Endothelial cell (in vitro differentiated cells): ENCODE data around the gene PSMC3IP. TPM values are rescaled to one million over a fixed set of nuclear protein-coding genes. Genes with fewer than 3 reads are reported as not detected.
A peak's percentile ranks its signal among the peaks of the same experiment; 100 is the strongest.

Source experiments
- DNase-seq: peaks from one replicate; pipeline ENCODE4 v3.0.0; 2021; ENCODE audit warnings: low spot score
- H3K27ac Mint-ChIP-seq: one replicate; pipeline ENCODE4 v1.8.0; 2021; ENCODE audit warnings: mixed read lengths, inconsistent platforms; ENCODE audit not compliant: unreplicated experiment
- H3K27me3 Mint-ChIP-seq: one replicate; pipeline ENCODE4 v1.8.0; 2021; ENCODE audit warnings: mild to moderate bottlenecking, moderate library complexity, mixed read lengths, inconsistent platforms; ENCODE audit not compliant: unreplicated experiment
- H3K36me3 Mint-ChIP-seq: one replicate; pipeline ENCODE4 v1.8.0; 2021; ENCODE audit warnings: mild to moderate bottlenecking, low read depth, mixed read lengths, inconsistent platforms; ENCODE audit not compliant: unreplicated experiment
- H3K4me1 Mint-ChIP-seq: one replicate; pipeline ENCODE4 v1.8.0; 2021; ENCODE audit warnings: mild to moderate bottlenecking, mixed read lengths, inconsistent platforms; ENCODE audit not compliant: unreplicated experiment
- H3K4me3 Mint-ChIP-seq: one replicate; pipeline ENCODE4 v1.8.0; 2021; ENCODE audit warnings: mild to moderate bottlenecking, mixed read lengths, inconsistent platforms; ENCODE audit not compliant: unreplicated experiment
- H3K9me3 Mint-ChIP-seq: one replicate; pipeline ENCODE4 v1.8.0; 2021; ENCODE audit warnings: mixed read lengths, inconsistent platforms; ENCODE audit not compliant: unreplicated experiment
- total RNA-seq: library from RNA; stranded (reverse); fragmentation: NEBNext Ultra II Directional; extraction: Animal tissue kit (Norgen Biotek cat#: 25700); gene quantifications from one replicate; pipeline ENCODE4 v1.2.1, GENCODE V29; 2021; ENCODE audit not compliant: unreplicated experiment
- TF ChIP-seq, protein P1 (sequence below): fragments of 200-600 bp; sonication (generic); IDR thresholded peaks from one replicate; pipeline ENCODE4 v1.5.0; 2021; ENCODE audit warnings: antibody characterized with exemption; ENCODE audit not compliant: unreplicated experiment

The PSMC3IP gene
- total RNA-seq, 1 donor from 2014 or later, result 8.0 TPM

DNA sequence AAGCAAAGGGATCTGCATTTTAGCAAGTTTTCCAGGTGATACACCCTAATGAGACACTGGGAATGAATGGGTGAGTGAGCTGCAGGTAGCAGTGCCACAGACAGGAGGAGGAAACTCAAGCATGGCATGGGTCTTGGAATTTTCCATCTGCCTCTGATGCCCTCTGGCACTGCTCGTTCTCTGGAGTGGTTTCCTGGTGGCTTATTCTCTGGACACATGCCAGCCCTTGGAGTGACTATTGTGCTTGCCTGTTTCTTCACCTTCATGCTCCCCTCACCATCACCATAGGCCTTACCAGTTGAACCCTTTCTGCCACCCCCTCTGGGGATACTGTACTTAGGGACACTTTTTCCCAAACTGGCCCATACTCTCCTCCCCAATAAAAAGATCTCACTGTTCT is 14.0 kb downstream of the PSMC3IP start:
- peaks cover 13% of the 10 kb centered on the region for H3K27me3 Mint-ChIP-seq
- H3K36me3 Mint-ChIP-seq, result peaks cover 5% of the 10 kb centered on the region
- H3K9me3 Mint-ChIP-seq, result no peaks in the 10 kb centered on the region
- H3K4me1 Mint-ChIP-seq, result peaks cover 32% of the 10 kb centered on the region
- DNase-seq, result no peak
- peak overlapping the region; percentile 95 for H3K4me3 Mint-ChIP-seq
- TF ChIP-seq, protein P1, sequence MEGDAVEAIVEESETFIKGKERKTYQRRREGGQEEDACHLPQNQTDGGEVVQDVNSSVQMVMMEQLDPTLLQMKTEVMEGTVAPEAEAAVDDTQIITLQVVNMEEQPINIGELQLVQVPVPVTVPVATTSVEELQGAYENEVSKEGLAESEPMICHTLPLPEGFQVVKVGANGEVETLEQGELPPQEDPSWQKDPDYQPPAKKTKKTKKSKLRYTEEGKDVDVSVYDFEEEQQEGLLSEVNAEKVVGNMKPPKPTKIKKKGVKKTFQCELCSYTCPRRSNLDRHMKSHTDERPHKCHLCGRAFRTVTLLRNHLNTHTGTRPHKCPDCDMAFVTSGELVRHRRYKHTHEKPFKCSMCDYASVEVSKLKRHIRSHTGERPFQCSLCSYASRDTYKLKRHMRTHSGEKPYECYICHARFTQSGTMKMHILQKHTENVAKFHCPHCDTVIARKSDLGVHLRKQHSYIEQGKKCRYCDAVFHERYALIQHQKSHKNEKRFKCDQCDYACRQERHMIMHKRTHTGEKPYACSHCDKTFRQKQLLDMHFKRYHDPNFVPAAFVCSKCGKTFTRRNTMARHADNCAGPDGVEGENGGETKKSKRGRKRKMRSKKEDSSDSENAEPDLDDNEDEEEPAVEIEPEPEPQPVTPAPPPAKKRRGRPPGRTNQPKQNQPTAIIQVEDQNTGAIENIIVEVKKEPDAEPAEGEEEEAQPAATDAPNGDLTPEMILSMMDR, result no peak
- H3K27ac Mint-ChIP-seq, result peak overlapping the region; percentile 86

DNA sequence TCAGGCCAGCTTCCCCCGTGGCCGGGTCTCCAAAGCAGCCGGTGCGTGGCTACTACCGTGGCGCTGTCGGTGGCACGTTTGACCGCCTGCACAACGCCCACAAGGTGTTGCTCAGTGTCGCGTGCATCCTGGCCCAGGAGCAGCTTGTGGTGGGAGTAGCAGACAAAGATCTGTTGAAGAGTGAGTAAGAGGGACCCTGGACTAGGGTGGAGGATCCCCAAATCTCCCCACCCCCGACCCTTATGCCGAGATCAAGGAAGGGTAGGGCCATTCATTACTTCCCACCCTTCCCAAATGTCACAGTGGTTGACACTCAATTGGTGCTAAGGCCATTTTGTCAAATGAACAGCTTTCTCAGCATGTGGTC is 14.4 kb downstream of the PSMC3IP start:
- H3K36me3 Mint-ChIP-seq, result peaks cover 4% of the 10 kb centered on the region
- no peak for DNase-seq
- peaks cover 30% of the 10 kb centered on the region for H3K4me1 Mint-ChIP-seq
- H3K4me3 Mint-ChIP-seq, result peak overlapping the region; percentile 95
- no peaks in the 10 kb centered on the region for H3K9me3 Mint-ChIP-seq
- H3K27ac Mint-ChIP-seq, result peak overlapping the region; percentile 94
- H3K27me3 Mint-ChIP-seq, result peaks cover 13% of the 10 kb centered on the region
- TF ChIP-seq, protein P1, result no peak

DNA sequence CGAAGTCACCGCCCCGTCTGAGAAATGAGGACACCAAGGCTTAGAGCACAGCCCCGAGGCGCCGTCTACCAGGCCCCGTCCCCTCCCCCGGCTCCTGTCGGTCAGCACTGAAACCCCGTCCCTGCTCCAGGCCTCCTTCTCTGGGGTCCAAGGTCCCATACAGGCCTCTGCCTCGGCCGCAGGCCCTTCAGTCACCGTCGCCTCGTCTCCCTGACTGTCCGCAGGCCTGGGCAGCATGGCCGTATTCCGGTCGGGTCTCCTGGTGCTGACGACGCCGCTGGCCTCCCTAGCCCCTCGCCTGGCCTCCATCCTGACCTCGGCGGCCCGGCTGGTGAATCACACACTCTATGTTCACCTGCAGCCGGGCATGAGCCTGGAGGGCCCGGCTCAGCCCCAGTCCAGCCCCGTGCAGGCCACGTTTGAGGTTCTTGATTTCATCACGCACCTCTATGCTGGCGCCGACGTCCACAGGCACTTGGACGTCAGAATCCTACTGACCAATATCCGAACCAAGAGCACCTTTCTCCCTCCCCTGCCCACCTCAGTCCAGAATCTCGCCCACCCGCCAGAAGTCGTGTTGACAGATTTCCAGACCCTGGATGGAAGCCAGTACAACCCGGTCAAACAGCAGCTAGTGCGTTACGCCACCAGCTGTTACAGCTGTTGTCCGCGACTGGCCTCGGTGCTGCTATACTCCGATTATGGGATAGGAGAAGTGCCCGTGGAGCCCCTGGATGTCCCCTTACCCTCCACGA is 15.0 kb downstream of the PSMC3IP start:
- Mint-ChIP-seq H3K9me3 (no peaks in the 10 kb centered on the region), H3K27ac (peak overlapping the region; percentile 94), H3K4me3 (peak overlapping the region; percentile 95), H3K27me3 (peaks cover 11% of the 10 kb centered on the region), H3K36me3 (peaks cover 4% of the 10 kb centered on the region), H3K4me1 (peaks cover 26% of the 10 kb centered on the region)
- DNase-seq, result peak; percentile 22
- TF ChIP-seq, protein P1, result no peak

DNA sequence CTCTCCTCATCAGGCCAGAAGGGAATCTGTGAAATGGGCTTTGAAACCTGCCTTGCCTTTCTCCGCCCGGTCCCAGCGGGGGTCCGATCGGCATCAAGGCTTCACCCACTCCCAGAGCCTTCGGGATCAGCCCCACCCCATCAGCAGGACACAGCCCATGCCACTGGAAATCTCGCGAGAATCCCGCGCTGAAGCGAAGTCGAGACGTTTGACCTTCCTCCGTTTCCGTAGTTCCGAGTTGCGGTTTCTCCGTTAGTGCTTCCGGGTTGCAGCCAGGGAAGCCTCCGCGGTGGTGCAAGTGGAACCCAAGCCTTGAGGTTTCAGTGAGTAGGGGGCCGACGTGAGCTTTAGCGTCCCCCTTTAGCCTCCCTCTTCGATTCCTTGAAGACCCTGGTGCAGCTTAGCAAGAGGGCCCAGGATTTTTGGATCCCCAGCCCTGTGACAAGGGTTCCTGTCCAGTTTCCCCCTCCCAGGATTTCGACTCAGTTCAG is 15.6 kb downstream of the PSMC3IP start, which contains the start of gene COASY:
COASY (plus strand) TSS at position 252 of the 491 bp plus-strand sequence. CDS start 475 bp downstream, outside the sequence.
- peaks cover 4% of the 10 kb centered on the region for H3K36me3 Mint-ChIP-seq
- H3K27me3 Mint-ChIP-seq, result peaks cover 11% of the 10 kb centered on the region
- peaks cover 29% of the 10 kb centered on the region for H3K4me1 Mint-ChIP-seq
- no peaks in the 10 kb centered on the region for H3K9me3 Mint-ChIP-seq
- H3K27ac Mint-ChIP-seq, result peak within 1 kb of the TSS; percentile 94
- TF ChIP-seq, protein P1, result no peak
- peak within 1 kb of the TSS; percentile 95 for H3K4me3 Mint-ChIP-seq
- DNase-seq, result peak; percentile 93

DNA sequence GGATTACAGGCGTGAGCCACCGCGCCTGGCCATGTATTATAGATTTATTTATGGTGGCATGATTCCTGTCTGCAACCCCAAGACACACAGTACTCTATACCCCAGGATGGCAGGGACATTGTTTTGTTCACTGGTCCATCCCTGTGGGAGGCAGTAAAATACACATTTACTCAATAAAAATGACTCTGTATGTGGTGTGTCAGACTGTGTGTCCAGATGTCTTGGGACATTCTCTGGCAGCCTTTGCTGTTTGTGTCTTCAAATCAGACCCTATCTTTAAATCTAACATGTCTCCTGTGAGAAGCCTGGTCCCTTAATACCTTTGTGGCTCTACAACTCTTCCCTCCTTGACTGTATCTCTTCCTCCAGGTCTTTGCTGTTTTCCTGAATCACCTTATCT is 17.3 kb downstream of the PSMC3IP start:
- Mint-ChIP-seq H3K27ac (peak overlapping the region; percentile 49), H3K4me1 (peaks cover 33% of the 10 kb centered on the region), H3K36me3 (no peaks in the 10 kb centered on the region), H3K9me3 (no peaks in the 10 kb centered on the region), H3K27me3 (peaks cover 11% of the 10 kb centered on the region), H3K4me3 (peak overlapping the region; percentile 83)
- DNase-seq, result no peak
- TF ChIP-seq, protein P1, result no peak
